Pulmonary artery endothelial cell (primary cell): Measurements from ENCODE around the gene ZC3H11A. TPM values are rescaled to one million over a fixed set of nuclear protein-coding genes. Genes with fewer than 3 reads are reported as not detected.
"Not testable (repeated sequence)": the region's sequence is repeated elsewhere in the genome, so short reads cannot be mapped to it uniquely, and the experiment has no call there.

Experiments
- DNase-seq: peaks from one replicate; pipeline ENCODE4 v3.0.0-alpha.2; 2011; ENCODE audit warnings: low read depth, low spot score
- total RNA-seq: library from RNA; depleted of rRNA; stranded (reverse); fragments of >200 nt; gene quantifications from 2 replicates; pipeline ENCODE4 v1.2.3, GENCODE V29; 2014

Gene ZC3H11A
- total RNA-seq, 1 donor from 2014 or later, result 98.7 TPM

- DNase-seq, result no peak
These were observed 13.5 kb upstream of the ZC3H11A start for GRCh38 chr1:203781962-203782361.

- no peak for DNase-seq
These were observed 5.5 kb upstream of the ZC3H11A start for GRCh38 chr1:203789966-203790365.

- no peak for DNase-seq
These were observed 3.9 kb upstream of the ZC3H11A start for GRCh38 chr1:203791498-203791897.

GRCh38 chr1:203792486-203792885 is 2.9 kb upstream of the ZC3H11A start:
- no peak for DNase-seq

- DNase-seq, result not testable (repeated sequence)
These were observed 1.9 kb upstream of the ZC3H11A start for GRCh38 chr1:203793561-203793960.

- DNase-seq, result no peak
These were observed 521 bp upstream of the ZC3H11A start for GRCh38 chr1:203794764-203795440.

GRCh38 chr1:203796236-203796605 is 798 bp downstream of the ZC3H11A start:
- no peak for DNase-seq

GRCh38 chr1:203797216-203797615 is 1.8 kb downstream of the ZC3H11A start:
- no peak for DNase-seq

GRCh38 chr1:203797948-203798655 is 2.7 kb downstream of the ZC3H11A start:
- no peak for DNase-seq

- DNase-seq, result no peak
These were observed 3.7 kb downstream of the ZC3H11A start for GRCh38 chr1:203799157-203799556.

GRCh38 chr1:203799971-203800370 is 4.5 kb downstream of the ZC3H11A start:
- no peak for DNase-seq

GRCh38 chr1:203805689-203806088 is 10.3 kb downstream of the ZC3H11A start:
- no peak for DNase-seq

- DNase-seq, result no peak
These were observed 11.8 kb downstream of the ZC3H11A start for GRCh38 chr1:203807196-203807595.

- DNase-seq, result no peak
These were observed 18.3 kb downstream of the ZC3H11A start for GRCh38 chr1:203813581-203814341.

GRCh38 chr1:203818399-203818798 is 23.0 kb downstream of the ZC3H11A start:
- no peak for DNase-seq

GRCh38 chr1:203823306-203823705 is 27.9 kb downstream of the ZC3H11A start:
- DNase-seq, result no peak

GRCh38 chr1:203826175-203826574 is 30.8 kb downstream of the ZC3H11A start:
- no peak for DNase-seq

GRCh38 chr1:203828002-203828401 is 32.6 kb downstream of the ZC3H11A start:
- no peak for DNase-seq

- no peak for DNase-seq
These were observed 33.1 kb downstream of the ZC3H11A start for GRCh38 chr1:203828503-203828902.

- not testable (repeated sequence) for DNase-seq
These were observed 33.8 kb downstream of the ZC3H11A start for GRCh38 chr1:203829247-203829646.

- DNase-seq, result no peak
These were observed 40.1 kb downstream of the ZC3H11A start for GRCh38 chr1:203835476-203835875.

GRCh38 chr1:203839081-203839480 is 43.7 kb downstream of the ZC3H11A start:
- DNase-seq, result no peak
